ENCODE measurements around the gene RAB27A. TPM values are rescaled to one million over a fixed set of nuclear protein-coding genes. Genes with fewer than 3 reads are reported as not detected.
"Not testable (repeated sequence)": the region's sequence is repeated elsewhere in the genome, so short reads cannot be mapped to it uniquely, and the experiment has no call there.

Gene RAB27A
- polyA plus RNA-seq, 5 donors: 30.0 to 45.9 (median 36.8) TPM

- no peak for DNase-seq
These were observed 34.5 kb downstream of the RAB27A start for GRCh38 chr15:55254916-55255679.

GRCh38 chr15:55253580-55253979, 36.0 kb downstream of the RAB27A start:
- DNase-seq: no peak

- DNase-seq: not testable (repeated sequence)
These were observed 37.4 kb downstream of the RAB27A start for GRCh38 chr15:55252201-55252600.

GRCh38 chr15:55250941-55251340, 38.7 kb downstream of the RAB27A start:
- DNase-seq: no peak

GRCh38 chr15:55250392-55250791, 39.2 kb downstream of the RAB27A start:
- DNase-seq: peak; percentile 62 to 70

- not testable (repeated sequence) for DNase-seq
These were observed 39.7 kb downstream of the RAB27A start for GRCh38 chr15:55249885-55250284.

GRCh38 chr15:55248895-55249294, 40.7 kb downstream of the RAB27A start:
- no peak for DNase-seq

- DNase-seq: no peak
These were observed 41.7 kb downstream of the RAB27A start for GRCh38 chr15:55247766-55248427.

GRCh38 chr15:55247311-55247710, 42.3 kb downstream of the RAB27A start:
- DNase-seq: no peak

- DNase-seq: no peak
These were observed 43.0 kb downstream of the RAB27A start for GRCh38 chr15:55246567-55246966.

- no peak for DNase-seq
These were observed 44.6 kb downstream of the RAB27A start for GRCh38 chr15:55245059-55245458.

GRCh38 chr15:55241891-55242290, 47.7 kb downstream of the RAB27A start:
- no peak for DNase-seq

- DNase-seq: no peak
These were observed 48.4 kb downstream of the RAB27A start for GRCh38 chr15:55241186-55241585.

GRCh38 chr15:55240125-55240760, 49.4 kb downstream of the RAB27A start:
- DNase-seq: no peak

GRCh38 chr15:55239440-55240124, 50.0 kb downstream of the RAB27A start:
- no peak for DNase-seq

GRCh38 chr15:55238877-55239276, 50.7 kb downstream of the RAB27A start:
- DNase-seq: no peak

GRCh38 chr15:55237219-55238130, 52.1 kb downstream of the RAB27A start:
- no peak for DNase-seq

GRCh38 chr15:55235546-55236036, 54.0 kb downstream of the RAB27A start:
- DNase-seq: no peak

- no peak for DNase-seq
These were observed 54.9 kb downstream of the RAB27A start for GRCh38 chr15:55234800-55235104.

GRCh38 chr15:55234104-55234799, 55.4 kb downstream of the RAB27A start:
- DNase-seq: no peak

GRCh38 chr15:55231455-55231854, 58.2 kb downstream of the RAB27A start:
- no peak for DNase-seq
